HG02588 (cell line): ENCODE data around the gene SIN3A.
"Not testable (repeated sequence)": the region's sequence is repeated elsewhere in the genome, so short reads cannot be mapped to it uniquely, and the experiment has no call there.

Experiments used
- ATAC-seq: cut with Tn5 transposase; IDR thresholded peaks from one replicate; pipeline ENCODE4 v1.9.1; 2021; ENCODE audit warnings: mild to moderate bottlenecking, moderate library complexity; ENCODE audit not compliant: unreplicated experiment

SIN3A gene

GRCh38 chr15:75451674-75452363 is at the start of gene SIN3A:
Gene SIN3A (minus strand): TSS chr15:75451690. CDS start chr15:75430375, 21,315 bp downstream.
- peak; percentile 42 for ATAC-seq

GRCh38 chr15:75493732-75494131 is 42.2 kb upstream of the SIN3A start:
- ATAC-seq, result no peak

- ATAC-seq, result no peak
These were observed 32.5 kb upstream of the SIN3A start for GRCh38 chr15:75483961-75484360.

GRCh38 chr15:75483556-75483955 is 32.1 kb upstream of the SIN3A start:
- ATAC-seq, result not testable (repeated sequence)

- no peak for ATAC-seq
These were observed 31.6 kb upstream of the SIN3A start for GRCh38 chr15:75483106-75483505.

GRCh38 chr15:75480463-75480862 is 29.0 kb upstream of the SIN3A start:
- ATAC-seq, result not testable (repeated sequence)

GRCh38 chr15:75479670-75480069 is 28.2 kb upstream of the SIN3A start:
- no peak for ATAC-seq

- ATAC-seq, result not testable (repeated sequence)
These were observed 25.6 kb upstream of the SIN3A start for GRCh38 chr15:75477094-75477493.

GRCh38 chr15:75468913-75469598 is 17.6 kb upstream of the SIN3A start:
- no peak for ATAC-seq

- no peak for ATAC-seq
These were observed 9.2 kb upstream of the SIN3A start for GRCh38 chr15:75460646-75461045.

GRCh38 chr15:75459581-75459980 is 8.1 kb upstream of the SIN3A start:
- ATAC-seq, result no peak

GRCh38 chr15:75456710-75457109 is 5.2 kb upstream of the SIN3A start:
- ATAC-seq, result no peak

- no peak for ATAC-seq
These were observed 4.6 kb upstream of the SIN3A start for GRCh38 chr15:75455982-75456531.

- ATAC-seq, result no peak
These were observed 4.0 kb upstream of the SIN3A start for GRCh38 chr15:75455424-75455981.

- ATAC-seq, result no peak
These were observed 3.2 kb upstream of the SIN3A start for GRCh38 chr15:75454471-75455378.

GRCh38 chr15:75453703-75454470 is 2.4 kb upstream of the SIN3A start:
- peak; percentile 29 for ATAC-seq

- ATAC-seq, result no peak
These were observed 1.6 kb upstream of the SIN3A start for GRCh38 chr15:75452865-75453702.

GRCh38 chr15:75452364-75452864 is 924 bp upstream of the SIN3A start:
- ATAC-seq, result no peak

GRCh38 chr15:75451202-75451673 is 252 bp downstream of the SIN3A start:
- no peak for ATAC-seq
